Fibroblast of pulmonary artery (primary cell): ENCODE data around the gene OSBPL1A.

Experiments
- DNase-seq: peaks from one replicate; pipeline ENCODE4 v3.0.0-alpha.2; 2010; ENCODE audit warnings: low read depth
- H3K4me3 ChIP-seq: replicated peaks from 2 replicates; pipeline ENCODE4 v1.5.1; 2011; ENCODE audit warnings: low read depth, mild to moderate bottlenecking, control low read depth, low read length, moderate library complexity
- TF ChIP-seq, protein P1 (sequence below): IDR thresholded peaks from 2 replicates; pipeline ENCODE4 v1.5.1; 2011; ENCODE audit warnings: mild to moderate bottlenecking, control low read depth, low read length, inconsistent platforms; ENCODE audit errors: missing control alignments

Gene OSBPL1A

DNA sequence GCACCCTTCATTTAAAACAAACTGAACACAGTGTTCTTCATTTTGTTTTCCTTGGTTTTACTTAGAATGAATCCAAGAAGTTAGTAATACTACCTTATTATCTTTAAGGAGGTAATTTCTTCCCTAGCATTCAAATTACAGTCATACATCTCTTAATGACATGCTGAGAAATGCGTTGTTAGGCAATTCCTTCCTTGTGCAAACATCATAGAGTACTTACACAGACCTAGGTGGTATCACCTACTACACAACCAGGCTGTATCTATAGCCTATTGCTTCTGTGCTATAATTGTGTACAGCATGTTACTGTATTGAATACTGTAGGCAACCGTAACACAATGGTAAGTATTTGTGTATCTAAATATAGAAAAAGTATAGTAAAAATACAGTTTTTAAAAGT, 267.1 kb downstream of the OSBPL1A start:
- DNase-seq: no peak
- H3K4me3 ChIP-seq: no peak overlapping the region
- TF ChIP-seq, protein P1, sequence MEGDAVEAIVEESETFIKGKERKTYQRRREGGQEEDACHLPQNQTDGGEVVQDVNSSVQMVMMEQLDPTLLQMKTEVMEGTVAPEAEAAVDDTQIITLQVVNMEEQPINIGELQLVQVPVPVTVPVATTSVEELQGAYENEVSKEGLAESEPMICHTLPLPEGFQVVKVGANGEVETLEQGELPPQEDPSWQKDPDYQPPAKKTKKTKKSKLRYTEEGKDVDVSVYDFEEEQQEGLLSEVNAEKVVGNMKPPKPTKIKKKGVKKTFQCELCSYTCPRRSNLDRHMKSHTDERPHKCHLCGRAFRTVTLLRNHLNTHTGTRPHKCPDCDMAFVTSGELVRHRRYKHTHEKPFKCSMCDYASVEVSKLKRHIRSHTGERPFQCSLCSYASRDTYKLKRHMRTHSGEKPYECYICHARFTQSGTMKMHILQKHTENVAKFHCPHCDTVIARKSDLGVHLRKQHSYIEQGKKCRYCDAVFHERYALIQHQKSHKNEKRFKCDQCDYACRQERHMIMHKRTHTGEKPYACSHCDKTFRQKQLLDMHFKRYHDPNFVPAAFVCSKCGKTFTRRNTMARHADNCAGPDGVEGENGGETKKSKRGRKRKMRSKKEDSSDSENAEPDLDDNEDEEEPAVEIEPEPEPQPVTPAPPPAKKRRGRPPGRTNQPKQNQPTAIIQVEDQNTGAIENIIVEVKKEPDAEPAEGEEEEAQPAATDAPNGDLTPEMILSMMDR: no peak

DNA sequence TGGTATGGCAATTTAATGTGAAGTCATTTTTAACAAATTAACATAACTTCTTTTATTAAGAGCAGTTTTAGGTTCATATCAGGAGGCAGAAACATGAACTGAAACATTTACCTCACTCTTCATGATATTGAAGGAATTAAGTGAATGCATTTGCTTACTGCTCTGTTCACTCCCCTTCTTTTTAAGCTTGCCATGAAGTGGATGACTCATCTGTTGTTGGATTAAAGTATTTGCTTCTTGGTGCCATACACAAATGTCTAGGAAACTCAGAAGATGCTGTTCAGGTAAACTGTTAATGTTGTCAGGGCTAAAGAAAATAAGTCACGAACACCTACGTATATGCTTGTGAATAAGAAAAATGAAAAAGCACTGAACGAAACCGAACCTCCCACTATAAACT, 268.9 kb downstream of the OSBPL1A start:
- no peak overlapping the region for H3K4me3 ChIP-seq
- TF ChIP-seq, protein P1: no peak
- DNase-seq: peak; percentile 25

DNA sequence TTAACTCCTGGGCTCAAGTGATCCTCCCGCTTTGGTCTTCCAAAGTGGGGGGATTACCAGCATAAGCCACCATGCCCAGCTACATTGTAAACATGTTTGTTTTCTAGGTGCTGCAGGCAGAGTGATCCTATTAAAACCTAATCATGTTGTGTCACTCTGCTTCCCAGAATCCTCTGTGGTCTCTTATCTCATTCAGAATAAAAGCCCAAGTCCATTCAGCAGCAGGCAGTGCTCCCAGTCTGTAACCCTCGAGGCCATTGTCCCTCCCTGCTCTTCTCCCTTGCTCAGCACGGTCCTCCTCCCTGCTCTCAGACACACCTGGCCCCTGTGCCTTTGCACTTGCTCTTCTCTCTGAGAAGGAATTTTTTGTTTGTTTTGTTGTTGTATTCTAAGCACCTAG, 269.9 kb downstream of the OSBPL1A start:
- TF ChIP-seq, protein P1: no peak
- no peak overlapping the region for H3K4me3 ChIP-seq
- no peak for DNase-seq

DNA sequence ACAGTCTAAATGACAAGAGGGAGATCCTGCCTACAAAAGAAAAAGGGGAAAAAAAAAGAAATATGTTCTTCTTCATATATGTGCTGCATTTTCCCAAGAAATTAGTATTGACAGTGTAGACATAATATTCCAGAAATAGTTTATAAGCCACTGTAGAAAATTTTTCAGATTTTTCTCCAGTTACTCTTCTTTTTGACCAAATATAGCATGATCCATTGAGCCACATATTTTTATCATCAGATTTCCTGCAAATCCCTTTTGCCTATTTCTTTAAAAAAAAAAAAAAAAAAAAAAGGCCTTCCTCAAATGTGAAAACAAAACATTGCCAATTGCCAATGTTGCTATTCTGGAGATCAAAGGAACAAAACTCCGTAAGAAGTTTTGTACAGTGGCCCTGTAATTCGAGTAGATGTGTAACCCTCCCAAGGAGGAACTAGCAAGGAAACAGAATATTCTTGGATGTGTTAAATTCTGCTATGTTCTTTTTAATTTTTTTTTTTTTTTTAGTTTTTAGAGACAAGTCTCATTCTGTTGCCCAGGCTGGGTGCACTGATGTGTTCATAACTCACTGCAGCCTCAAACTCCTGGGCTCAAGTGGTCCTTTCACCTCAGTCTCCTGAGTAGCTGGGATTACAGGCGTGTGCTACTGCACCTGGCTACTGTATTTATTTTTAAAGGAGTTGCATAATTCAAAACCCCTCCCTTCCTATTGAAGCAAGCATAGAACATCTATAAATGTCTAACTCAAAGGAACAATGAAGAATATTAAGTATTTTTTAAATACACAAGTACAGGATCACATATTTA, 271.3 kb downstream of the OSBPL1A start:
- TF ChIP-seq, protein P1: no peak
- no peak overlapping the region for H3K4me3 ChIP-seq
- DNase-seq: no peak

DNA sequence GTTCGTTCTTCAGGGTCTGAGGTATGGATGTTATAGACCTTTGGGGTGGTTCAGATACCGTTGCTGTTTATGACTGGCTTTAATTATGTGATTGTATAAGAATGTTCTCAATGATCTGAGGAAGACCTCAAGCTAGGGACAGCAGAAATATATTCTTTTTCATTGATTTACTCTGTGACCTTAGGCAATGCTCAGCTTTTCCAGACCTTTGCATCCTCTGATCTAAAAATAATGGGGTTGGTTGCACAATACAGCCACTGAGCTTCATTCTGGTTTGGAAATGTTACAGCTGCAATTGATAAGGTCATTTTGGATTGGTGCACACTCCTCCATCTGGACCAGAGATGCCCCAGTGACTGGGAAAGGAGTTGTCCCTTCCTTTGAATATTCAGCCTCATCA, 276.0 kb downstream of the OSBPL1A start:
- TF ChIP-seq, protein P1: no peak
- no peak overlapping the region for H3K4me3 ChIP-seq
- no peak for DNase-seq

DNA sequence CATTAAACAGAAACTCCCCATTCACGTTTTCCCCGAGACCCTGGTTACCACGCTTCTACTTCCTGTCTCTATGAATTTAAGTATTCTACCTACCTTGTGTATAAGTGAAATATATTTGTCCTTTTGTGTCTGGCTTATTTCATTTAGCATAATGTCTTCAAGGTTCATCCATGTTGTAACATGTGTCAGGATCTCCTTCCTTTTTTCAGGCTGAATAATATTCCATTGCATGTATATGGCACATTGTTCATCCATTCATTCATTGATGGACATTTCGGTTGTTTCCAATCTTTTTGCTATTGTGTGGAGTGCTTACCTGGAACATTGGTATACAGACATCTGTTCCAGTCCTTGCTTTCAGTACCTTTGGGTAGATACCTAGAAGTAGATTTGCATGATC, 276.9 kb downstream of the OSBPL1A start:
- no peak overlapping the region for H3K4me3 ChIP-seq
- TF ChIP-seq, protein P1: no peak
- no peak for DNase-seq
